SU-DHL-6 (cell line): ENCODE data around the gene WDR83.

Experiments
- CTCF ChIP-seq: fragments of 200-600 bp; sonication (generic); IDR thresholded peaks from one replicate; pipeline ENCODE4 v1.5.1; 2017; ENCODE audit warnings: antibody characterized with exemption, mild to moderate bottlenecking, low read length, moderate library complexity; ENCODE audit not compliant: insufficient read depth, poor library complexity, severe bottlenecking
- EZH2phosphoT487 ChIP-seq: fragments of 200-600 bp; sonication (generic), shearing (Covaris generic); conservative IDR thresholded peaks from 2 replicates; pipeline ENCODE4 v1.6.1; 2018; ENCODE audit warnings: mild to moderate bottlenecking, antibody characterized with exemption, low read length, moderate library complexity, mixed read lengths

- TF ChIP-seq EZH2phosphoT487 = no peak
- TF ChIP-seq CTCF = no peak
These were observed 16.7 kb upstream of the WDR83 start for GRCh38 chr19:12649941-12650340.
